Activated naive CD4-positive, alpha-beta T cell treated with anti-CD3 and anti-CD28 coated beads for 36 hours (primary cell): ENCODE data around the gene ZNF587. TPM values are rescaled to one million over a fixed set of nuclear protein-coding genes. Genes with fewer than 3 reads are reported as not detected.
"Not testable (repeated sequence)": the region's sequence is repeated elsewhere in the genome, so short reads cannot be mapped to it uniquely, and the experiment has no call there.

Experiments used
- CTCF ChIA-PET: fragments of 350-600 bp; sonication (Branson Sonifier 250); formaldehyde crosslinking; loops from one replicate; lab custom pipeline; 2021; ENCODE audit warnings: antibody characterized with exemption; lab: Charles Lee
- DNase-seq: peaks from one replicate; pipeline ENCODE4 v3.0.0-alpha.2; 2020
- H3K27ac Mint-ChIP-seq: one replicate; pipeline ENCODE4 v1.8.0; 2021; ENCODE audit warnings: mild to moderate bottlenecking, mixed read lengths
- H3K27me3 Mint-ChIP-seq: one replicate; pipeline ENCODE4 v1.8.0; 2021; ENCODE audit warnings: low read depth, mixed read lengths
- H3K36me3 Mint-ChIP-seq: one replicate; pipeline ENCODE4 v1.8.0; 2021; ENCODE audit warnings: low read depth, mixed read lengths
- H3K4me1 Mint-ChIP-seq: one replicate; pipeline ENCODE4 v1.8.0; 2021; ENCODE audit warnings: low read depth, mixed read lengths
- H3K4me3 Mint-ChIP-seq: one replicate; pipeline ENCODE4 v1.8.0; 2021; ENCODE audit warnings: mild to moderate bottlenecking, moderate library complexity, mixed read lengths
- H3K9me3 Mint-ChIP-seq: one replicate; pipeline ENCODE4 v1.8.0; 2021; ENCODE audit warnings: mixed read lengths
- intact Hi-C: fragments of 100-400 bp; cut with micrococcal nuclease; formaldehyde crosslinking; loops from one replicate; pipeline ENCODE4 v1.15.1; 2023
- total RNA-seq, 2 experiments: library from RNA; stranded (reverse); gene quantifications; one replicate each; pipeline ENCODE4 v1.2.3, GENCODE V29; 2021

ZNF587 gene
- total RNA-seq, 2 experiments from 2014 or later, result 17.5 to 20.2 TPM

DNA sequence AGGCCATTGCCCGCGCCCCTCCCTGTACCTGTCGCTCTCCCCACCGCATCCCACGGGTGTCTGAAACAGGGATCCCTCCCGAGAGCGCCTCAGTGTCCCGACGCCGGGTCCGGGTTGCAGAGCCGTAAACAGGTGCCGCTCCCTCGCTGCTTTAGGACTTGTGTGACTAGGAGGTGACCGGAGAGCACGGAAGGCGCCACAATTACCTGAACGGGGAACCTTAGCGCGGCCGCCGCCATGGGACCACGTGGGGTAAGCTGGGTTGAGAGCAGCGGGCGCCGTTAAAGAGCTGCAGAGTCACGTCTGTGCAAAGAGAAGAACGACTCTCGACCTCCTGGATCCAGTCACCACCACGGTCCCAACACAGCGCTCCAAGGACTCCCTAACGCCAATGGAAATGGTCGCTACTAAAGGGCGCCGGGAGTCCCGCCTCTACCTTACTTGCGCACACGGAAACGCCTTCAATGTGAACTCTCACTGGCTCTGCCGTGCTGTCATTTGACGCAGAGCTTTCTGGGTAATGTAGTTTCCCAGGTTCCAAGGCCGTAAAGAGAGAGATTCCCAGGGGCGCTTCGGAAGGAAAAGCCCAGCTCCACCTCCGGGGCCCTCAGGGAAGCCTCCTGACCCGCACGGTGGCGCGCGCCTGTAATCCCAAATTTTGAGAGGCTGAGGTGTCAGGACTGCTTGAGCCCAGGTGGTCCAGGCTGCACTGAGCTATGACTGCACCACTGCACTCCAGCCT is 35.0 kb upstream of the ZNF587 start, which contains the start of gene ZNF552:
ZNF552 (minus strand) TSS at position 409 of the 742 bp plus-strand sequence; CDS start at position 239, 170 bp downstream.
- Mint-ChIP-seq H3K27me3 (no peaks in the 10 kb centered on the region), H3K36me3 (peaks cover 13% of the 10 kb centered on the region), H3K4me3 (peak within 1 kb of the TSS; percentile 88), H3K27ac (peak within 1 kb of the TSS; percentile 85), H3K9me3 (no peaks in the 10 kb centered on the region), H3K4me1 (peaks cover 37% of the 10 kb centered on the region)
- intact Hi-C loops, result loop anchor here (1.0 to 10.0 kb wide), 5 partner anchors 45 to 408 kb away; partner anchors contain the start of genes ZNF329, ZNF586, ZNF671 and ZNF776
- CTCF ChIA-PET, result interaction anchor here (1.0 kb wide), 1 partner anchor 13 kb away, joined by 4 read pairs; no protein-coding TSS in a partner anchor
- peak; percentile 83 for DNase-seq

DNA sequence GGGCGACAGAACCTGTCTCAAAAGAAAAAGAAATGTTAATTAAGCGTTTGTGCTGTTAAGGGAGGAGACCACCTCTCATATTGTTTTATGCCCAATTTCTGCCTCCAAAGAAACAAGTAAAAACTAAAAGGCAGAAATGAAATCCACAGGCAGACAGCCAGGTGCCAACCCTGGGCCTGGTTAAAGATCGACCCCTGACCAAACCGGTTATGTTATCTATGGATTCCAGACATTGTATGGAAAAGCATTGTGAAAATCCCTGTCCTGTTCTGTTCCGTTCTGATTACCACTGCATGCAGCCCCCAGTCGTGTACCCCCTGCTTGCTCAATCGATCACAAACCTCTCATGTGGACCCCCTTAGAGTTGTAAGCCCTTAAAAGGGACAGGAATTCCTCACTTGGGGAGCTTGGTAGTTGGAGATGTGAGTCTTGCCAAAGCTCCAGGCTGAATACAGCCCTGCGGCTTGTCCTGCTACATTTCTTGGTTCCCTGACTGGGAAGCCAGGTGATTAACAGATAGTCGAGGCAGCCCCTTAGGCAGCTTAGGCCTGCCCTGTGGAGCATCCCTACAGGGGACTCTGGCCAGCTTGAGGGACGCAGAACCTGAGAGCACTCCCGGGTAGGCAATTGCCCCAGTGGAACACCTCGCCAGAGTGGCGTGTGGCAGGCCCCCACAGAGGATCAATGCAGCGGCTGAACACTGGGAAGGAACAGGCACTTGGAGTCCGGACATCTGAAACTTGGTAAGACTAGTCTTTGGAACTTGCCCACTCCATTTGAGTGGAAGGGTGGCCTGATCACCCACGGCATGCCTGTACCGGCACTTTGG is 34.2 kb upstream of the ZNF587 start:
- H3K27ac Mint-ChIP-seq, result peak overlapping the region; percentile 85
- CTCF ChIA-PET, result interaction anchor here (1.0 kb wide), 1 partner anchor 13 kb away, joined by 4 read pairs; no protein-coding TSS in a partner anchor
- H3K27me3 Mint-ChIP-seq, result no peaks in the 10 kb centered on the region
- intact Hi-C loops, result loop anchor here (1.0 to 10.0 kb wide), 3 partner anchors 46 to 339 kb away; partner anchors contain the start of genes ZNF329, ZNF586 and ZNF671
- H3K4me3 Mint-ChIP-seq, result peak overlapping the region; percentile 88
- no peak for DNase-seq
- peaks cover 17% of the 10 kb centered on the region for H3K36me3 Mint-ChIP-seq
- peaks cover 41% of the 10 kb centered on the region for H3K4me1 Mint-ChIP-seq
- no peaks in the 10 kb centered on the region for H3K9me3 Mint-ChIP-seq

DNA sequence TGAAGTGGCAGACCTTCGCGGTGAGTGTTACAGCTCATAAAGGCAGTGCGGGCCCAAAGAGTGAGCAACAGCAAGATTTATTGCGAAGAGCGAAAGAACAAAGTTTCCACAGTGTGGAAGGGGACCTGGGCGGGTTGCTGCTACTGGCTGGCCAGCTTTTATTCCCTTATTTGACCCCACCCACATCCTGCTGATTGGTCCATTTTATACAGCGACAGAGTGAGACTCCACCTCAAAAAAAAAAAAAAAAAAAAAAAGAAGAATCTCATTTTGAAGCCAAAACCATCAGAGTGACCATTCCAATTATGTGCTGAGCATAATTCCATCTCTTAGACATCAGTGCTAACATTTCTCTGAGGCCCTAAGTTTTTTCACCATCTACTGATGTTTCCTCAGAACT is 33.0 kb upstream of the ZNF587 start:
- CTCF ChIA-PET, result no interaction called here
- H3K9me3 Mint-ChIP-seq, result no peaks in the 10 kb centered on the region
- intact Hi-C loops, result loop anchor here (5.0 to 10.0 kb wide), 2 partner anchors 89 to 338 kb away; partner anchors contain the start of genes ZNF329 and ZNF671
- DNase-seq, result no peak
- H3K27ac Mint-ChIP-seq, result no peak overlapping the region
- H3K4me1 Mint-ChIP-seq, result peaks cover 49% of the 10 kb centered on the region
- no peak overlapping the region for H3K4me3 Mint-ChIP-seq
- H3K36me3 Mint-ChIP-seq, result peaks cover 20% of the 10 kb centered on the region
- no peaks in the 10 kb centered on the region for H3K27me3 Mint-ChIP-seq

DNA sequence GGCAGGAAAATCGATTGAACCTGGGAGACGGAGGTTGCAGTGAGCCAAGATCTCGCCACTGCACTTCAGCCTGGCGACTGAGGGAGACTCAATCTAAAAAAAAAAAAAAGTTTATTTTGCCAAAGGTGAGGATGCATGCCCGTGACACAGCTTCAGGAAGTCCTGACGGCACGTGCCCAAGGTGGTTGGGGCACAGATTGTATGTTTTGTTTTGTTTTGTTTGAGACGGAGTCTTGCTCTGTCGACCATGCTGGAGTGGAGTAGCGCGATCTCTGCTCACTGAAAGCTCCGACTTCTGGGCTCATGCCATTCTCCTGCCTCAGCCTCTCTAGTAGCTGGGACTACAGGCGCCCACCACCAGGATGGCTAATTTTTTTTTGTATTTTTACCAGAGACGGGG is 31.7 kb upstream of the ZNF587 start:
- peaks cover 46% of the 10 kb centered on the region for H3K4me1 Mint-ChIP-seq
- H3K27me3 Mint-ChIP-seq, result no peaks in the 10 kb centered on the region
- CTCF ChIA-PET, result interaction anchor here (0.6 to 0.7 kb wide), 2 partner anchors 97 to 1712 kb away, joined by 3 read pairs; no protein-coding TSS in a partner anchor
- H3K4me3 Mint-ChIP-seq, result no peak overlapping the region
- H3K9me3 Mint-ChIP-seq, result no peaks in the 10 kb centered on the region
- peaks cover 24% of the 10 kb centered on the region for H3K36me3 Mint-ChIP-seq
- intact Hi-C loops, result loop anchor here (5.0 to 10.0 kb wide), 2 partner anchors 91 to 337 kb away; partner anchors contain the start of genes ZNF329 and ZNF671
- DNase-seq, result no peak
- no peak overlapping the region for H3K27ac Mint-ChIP-seq

DNA sequence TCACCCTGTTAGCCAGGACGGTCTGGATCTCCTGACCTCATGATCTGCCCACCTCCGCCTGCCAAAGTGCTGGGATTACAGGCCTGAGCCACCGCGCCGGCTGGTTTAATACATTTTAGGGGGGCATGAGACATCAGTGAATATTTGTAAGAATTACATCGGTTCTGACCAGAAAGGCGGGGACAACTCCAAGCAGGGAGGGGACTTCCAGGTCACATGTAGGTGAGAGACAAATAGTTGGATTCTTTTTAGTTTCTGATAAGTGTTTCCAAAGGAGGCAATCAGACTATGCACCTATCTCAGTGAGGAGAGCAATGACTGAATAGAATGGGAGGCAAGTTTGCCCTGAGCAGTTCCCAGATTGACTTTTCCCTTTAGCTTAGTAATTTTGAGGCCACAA is 31.3 kb upstream of the ZNF587 start:
- Mint-ChIP-seq H3K9me3 (no peaks in the 10 kb centered on the region), H3K4me1 (peaks cover 45% of the 10 kb centered on the region), H3K36me3 (peaks cover 27% of the 10 kb centered on the region), H3K27me3 (no peaks in the 10 kb centered on the region), H3K4me3 (peak overlapping the region; percentile 99), H3K27ac (no peak overlapping the region)
- DNase-seq, result no peak
- intact Hi-C loops, result loop anchor here (5.0 to 10.0 kb wide), 2 partner anchors 91 to 336 kb away; partner anchors contain the start of genes ZNF329 and ZNF671
- CTCF ChIA-PET, result interaction anchor here (0.6 to 1.0 kb wide), 3 partner anchors 13 to 1712 kb away, joined by 3 read pairs; no protein-coding TSS in a partner anchor

DNA sequence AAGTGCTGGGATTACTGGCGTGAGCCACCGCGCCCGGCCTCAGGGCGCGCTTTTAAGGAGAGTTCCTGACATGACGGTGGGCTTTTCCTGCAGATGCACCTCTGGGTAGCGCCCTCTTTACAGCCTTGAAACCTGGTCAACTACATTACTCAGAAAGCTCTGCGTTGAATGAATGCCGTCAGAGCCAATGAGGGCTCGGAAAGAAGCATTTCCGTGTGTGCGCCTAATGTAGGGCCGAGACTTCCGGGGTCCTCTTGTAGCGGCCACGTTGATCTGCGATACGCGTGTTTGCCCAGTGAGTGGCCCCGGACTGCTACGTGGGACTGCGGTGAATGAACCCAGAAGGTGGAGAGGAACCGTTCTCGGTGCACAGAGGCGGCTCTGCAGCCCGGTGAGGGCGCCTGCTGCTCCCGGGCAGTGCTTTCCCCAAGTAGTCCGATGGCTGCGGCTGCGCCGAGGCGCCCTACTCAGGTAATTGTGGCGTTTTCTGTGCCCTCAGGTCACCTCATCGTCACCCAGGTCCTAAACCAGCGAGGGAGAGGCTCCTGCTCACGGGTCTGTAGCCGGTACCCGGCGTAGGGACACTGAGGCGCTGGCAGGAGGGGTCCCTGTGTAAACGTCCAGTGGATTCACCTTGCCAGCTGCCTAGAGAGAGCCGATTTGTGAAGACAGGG is 30.0 kb upstream of the ZNF587 start:
- Mint-ChIP-seq H3K27me3 (no peaks in the 10 kb centered on the region), H3K27ac (peak overlapping the region; percentile 96), H3K4me1 (peaks cover 50% of the 10 kb centered on the region), H3K4me3 (peak overlapping the region; percentile 99), H3K9me3 (no peaks in the 10 kb centered on the region), H3K36me3 (peaks cover 36% of the 10 kb centered on the region)
- CTCF ChIA-PET, result interaction anchor here (0.6 to 1.0 kb wide), 3 partner anchors 14 to 85 kb away, joined by 3 read pairs; no protein-coding TSS in a partner anchor
- peak; percentile 89 for DNase-seq
- intact Hi-C loops, result loop anchor here (1.0 to 10.0 kb wide), 3 partner anchors 30 to 335 kb away; partner anchors contain the start of genes ZNF329, ZNF587 and ZNF671

DNA sequence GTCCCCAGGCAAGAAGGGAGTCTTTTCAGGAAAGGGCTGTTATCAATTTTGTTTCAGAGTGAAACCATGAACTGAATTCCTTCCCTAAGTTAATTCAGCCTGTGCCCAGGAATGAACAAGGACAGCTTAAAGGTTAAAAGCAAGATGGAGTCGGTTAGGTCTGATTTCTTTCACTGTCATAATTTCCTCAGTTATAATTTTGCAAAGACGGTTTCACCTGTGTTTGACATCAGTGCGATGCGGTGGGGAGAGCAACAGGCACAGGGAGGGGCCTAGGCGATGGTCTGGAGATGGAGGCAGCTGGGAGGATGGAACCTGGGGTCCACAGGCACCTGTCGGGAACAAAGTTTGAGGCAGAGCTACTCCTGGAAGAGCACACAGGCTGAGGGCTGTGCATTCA is 29.1 kb upstream of the ZNF587 start:
- intact Hi-C loops, result no loop called here
- Mint-ChIP-seq H3K9me3 (no peaks in the 10 kb centered on the region), H3K36me3 (peaks cover 41% of the 10 kb centered on the region), H3K27me3 (no peaks in the 10 kb centered on the region), H3K27ac (peak overlapping the region; percentile 96), H3K4me1 (peaks cover 44% of the 10 kb centered on the region), H3K4me3 (peak overlapping the region; percentile 99)
- CTCF ChIA-PET, result interaction anchor here (0.6 to 1.3 kb wide), 3 partner anchors 10 to 87 kb away, joined by 3 to 5 read pairs (median 3); partner anchors contain the start of gene ZNF587B
- no peak for DNase-seq

DNA sequence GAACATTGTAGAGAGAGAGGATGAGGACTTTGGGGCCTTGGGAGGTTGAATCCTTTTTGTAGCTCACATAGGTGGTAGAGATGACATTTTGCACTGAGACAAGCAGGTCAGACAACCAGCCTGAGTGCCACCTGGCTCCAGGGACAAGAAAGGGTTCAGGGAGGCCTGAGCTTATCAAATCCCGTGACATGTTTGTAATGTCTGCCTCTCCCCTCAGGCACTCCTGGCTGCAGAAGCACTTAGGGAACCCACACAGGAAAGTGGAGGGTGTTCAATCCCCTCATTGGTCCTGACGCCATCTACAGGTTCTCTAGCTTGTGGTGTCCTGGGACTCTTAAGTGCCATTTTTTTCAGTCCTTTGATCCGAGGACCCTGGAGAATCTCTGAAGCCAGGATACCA is 28.6 kb upstream of the ZNF587 start:
- peaks cover 46% of the 10 kb centered on the region for H3K4me1 Mint-ChIP-seq
- H3K27ac Mint-ChIP-seq, DNase-seq, H3K27me3 Mint-ChIP-seq, H3K9me3 Mint-ChIP-seq, intact Hi-C loops: not testable (repeated sequence)
- H3K36me3 Mint-ChIP-seq, result peaks cover 45% of the 10 kb centered on the region
- CTCF ChIA-PET, result interaction anchor here (1.3 kb wide), 1 partner anchor 9 kb away, joined by 3 read pairs; the partner anchor contains the start of gene ZNF587B
- H3K4me3 Mint-ChIP-seq, result peak overlapping the region; percentile 99

DNA sequence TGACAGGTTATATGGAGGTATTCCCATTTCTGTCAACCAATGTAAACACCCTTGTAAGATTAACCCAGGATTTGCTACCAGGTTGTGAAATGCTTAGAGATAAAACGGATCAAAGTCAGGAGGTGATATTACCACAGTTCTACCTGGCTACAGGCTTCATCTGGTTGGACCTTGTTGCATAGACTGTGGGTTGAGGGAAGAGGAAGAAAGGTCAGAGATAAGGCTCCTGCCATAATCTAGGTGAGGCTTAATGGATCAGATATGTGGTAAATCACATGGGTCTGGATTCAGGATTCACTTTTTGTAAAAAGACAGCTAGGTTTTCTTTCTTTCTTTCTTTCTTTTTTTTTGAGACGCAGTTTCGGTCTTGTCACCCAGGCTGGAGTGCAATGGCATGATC is 28.2 kb upstream of the ZNF587 start:
- CTCF ChIA-PET, H3K27me3 Mint-ChIP-seq: not testable (repeated sequence)
- peaks cover 49% of the 10 kb centered on the region for H3K36me3 Mint-ChIP-seq

DNA sequence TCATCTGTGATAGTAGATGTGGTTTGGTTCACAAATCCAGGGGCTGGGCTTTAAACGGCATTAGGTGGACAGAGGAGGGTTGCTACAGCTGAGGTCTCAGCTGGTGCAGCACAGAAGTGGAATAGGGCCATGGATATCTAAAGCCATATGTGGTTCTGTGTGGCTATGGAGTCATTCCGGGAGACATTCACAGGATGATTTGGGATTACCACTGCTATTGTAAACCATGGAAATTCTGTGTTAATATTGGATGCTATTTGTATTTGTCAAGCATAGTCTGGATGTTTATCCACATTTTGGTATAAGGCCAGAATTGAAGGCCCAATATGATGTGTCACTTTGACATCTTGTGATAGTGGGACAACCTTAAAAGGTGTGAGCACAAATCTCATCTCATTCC is 26.5 kb upstream of the ZNF587 start:
- H3K27ac Mint-ChIP-seq, H3K9me3 Mint-ChIP-seq, DNase-seq, CTCF ChIA-PET, intact Hi-C loops, H3K27me3 Mint-ChIP-seq, H3K4me3 Mint-ChIP-seq: not testable (repeated sequence)
- Mint-ChIP-seq H3K4me1 (peaks cover 52% of the 10 kb centered on the region), H3K36me3 (peaks cover 59% of the 10 kb centered on the region)

More for the DNA sequence above, 28.2 kb upstream of the ZNF587 start:
- DNase-seq, H3K27ac Mint-ChIP-seq, intact Hi-C loops, H3K9me3 Mint-ChIP-seq: not testable (repeated sequence)
- peaks cover 47% of the 10 kb centered on the region for H3K4me1 Mint-ChIP-seq
- H3K4me3 Mint-ChIP-seq, result peak overlapping the region; percentile 99

DNA sequence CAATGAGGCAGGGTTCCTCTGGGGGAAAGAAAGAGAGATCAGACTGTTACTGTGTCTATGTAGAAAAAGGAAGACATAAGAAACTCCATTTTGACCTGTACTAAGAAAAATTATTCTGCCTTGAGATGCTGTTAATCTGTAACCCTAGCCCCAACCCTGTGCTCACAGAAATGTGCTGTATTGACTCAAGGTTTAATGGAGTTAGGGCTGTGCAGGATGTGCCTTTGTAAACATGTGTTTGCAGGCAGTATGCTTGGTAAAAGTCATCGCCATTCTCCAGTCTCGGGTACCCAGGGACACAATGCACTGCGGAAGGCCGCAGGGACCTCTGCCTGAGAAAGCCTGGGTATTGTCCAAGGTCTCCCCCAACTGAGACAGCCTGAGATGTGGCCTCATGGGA is 26.1 kb upstream of the ZNF587 start:
- intact Hi-C loops, H3K27me3 Mint-ChIP-seq, H3K9me3 Mint-ChIP-seq, H3K4me3 Mint-ChIP-seq, DNase-seq, CTCF ChIA-PET: not testable (repeated sequence)
- H3K36me3 Mint-ChIP-seq, result peaks cover 59% of the 10 kb centered on the region
- H3K4me1 Mint-ChIP-seq, result peaks cover 49% of the 10 kb centered on the region
- peak overlapping the region; percentile 18 for H3K27ac Mint-ChIP-seq
